Renal cortex interstitium (tissue), 11 donors: Measurements from ENCODE around the gene SETD3. TPM values are rescaled to one million over a fixed set of nuclear protein-coding genes. Genes with fewer than 3 reads are reported as not detected.

Experiments used
- DNase-seq, 11 donors: peaks; one replicate each; pipeline ENCODE4 v3.0.0-alpha.2; 2013; ENCODE audit warnings: low read depth in 9 of 11, low spot score in 4 of 11; ENCODE audit errors: extremely low read depth in 1 of 11
- polyA plus RNA-seq, 3 donors: library from polyadenylated mRNA; unstranded; fragments of 120-200 nt; gene quantifications; one replicate each; pipeline ENCODE4 v1.2.1, GENCODE V29; 2013; ENCODE audit not compliant: insufficient read length in 3 of 3

Gene SETD3
- polyA plus RNA-seq, 3 donors: 58.9 to 70.5 (median 65.5) TPM

DNA sequence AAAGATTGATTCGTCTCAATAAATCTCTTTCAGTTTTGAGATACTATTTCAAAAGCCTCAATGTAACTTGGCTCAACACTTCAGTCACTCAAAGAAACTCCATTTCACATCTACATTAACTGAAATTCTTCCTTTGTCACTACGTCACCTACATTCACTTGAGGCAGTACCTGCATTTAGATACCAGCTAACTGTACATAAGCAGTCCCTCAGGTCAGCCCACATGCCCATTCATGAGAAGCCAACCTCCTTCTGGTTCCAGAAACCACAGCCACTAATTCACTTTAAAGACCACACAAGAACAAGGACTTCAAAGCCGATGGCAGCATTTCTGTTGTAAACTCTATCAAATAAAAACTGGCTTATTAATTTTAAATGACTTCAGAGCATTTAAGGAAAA lies 43.0 kb downstream of the SETD3 start:
- no peak for DNase-seq

DNA sequence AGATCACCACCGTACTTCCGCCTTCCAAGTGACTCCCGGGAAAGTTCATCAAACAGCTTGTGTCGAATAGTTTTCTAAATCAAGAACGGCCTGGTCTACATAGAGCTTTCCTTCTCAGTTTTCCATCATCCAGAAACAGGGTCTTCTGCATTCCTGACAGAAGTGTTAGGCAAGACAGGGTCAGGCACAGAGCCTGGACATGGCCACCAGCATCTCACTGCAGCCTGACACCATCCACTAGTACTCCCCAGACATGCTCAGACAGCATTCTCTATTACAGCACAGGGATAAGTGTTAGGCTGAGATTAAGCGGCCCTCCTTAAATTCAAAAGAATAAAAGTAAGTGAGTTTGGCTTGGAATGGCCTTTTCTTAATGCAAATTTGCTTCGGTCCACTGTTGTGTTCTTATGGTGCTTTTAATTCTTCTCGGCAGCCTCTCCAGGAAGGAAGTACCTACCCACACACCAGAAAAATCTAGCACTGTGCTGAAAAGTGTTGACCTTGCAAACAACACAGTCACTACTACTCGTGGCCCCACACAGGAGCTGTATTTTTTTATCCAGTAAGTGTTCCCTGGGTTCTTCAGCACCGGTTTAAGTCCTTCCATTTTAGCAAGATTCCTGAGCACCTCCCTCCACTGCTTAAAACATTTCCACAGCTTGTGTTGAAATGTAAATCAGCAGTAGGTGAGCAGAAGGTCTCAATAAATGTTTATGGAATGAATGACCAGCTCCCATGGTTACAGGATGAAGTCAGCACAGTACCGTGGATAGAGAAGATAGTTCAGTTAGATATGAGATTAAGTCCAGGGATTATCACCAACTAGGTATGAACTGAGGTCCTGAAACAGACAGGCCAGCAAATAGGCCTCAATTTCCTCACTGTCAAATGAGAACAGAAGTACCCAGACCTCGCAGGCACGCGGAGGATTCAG lies 44.1 kb downstream of the SETD3 start:
- DNase-seq: no peak

DNA sequence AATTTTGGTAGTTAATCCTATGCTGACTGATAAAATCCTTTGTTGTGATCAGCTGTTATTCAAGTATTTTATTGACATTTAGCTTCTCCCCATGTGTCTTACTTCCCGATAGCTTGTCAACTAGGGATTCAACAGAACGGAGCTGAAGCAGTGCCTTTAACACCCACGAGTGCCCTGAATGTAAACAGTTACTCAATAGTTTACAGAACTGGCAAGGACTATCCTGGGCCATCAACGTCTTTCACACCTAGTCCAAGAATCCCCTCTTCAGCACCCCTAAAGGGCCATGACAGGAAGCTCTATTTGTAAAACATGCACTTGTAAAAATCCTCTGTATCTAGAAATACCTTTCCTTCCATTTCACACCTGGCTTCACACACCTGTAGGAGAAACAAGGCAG lies 45.3 kb downstream of the SETD3 start:
- no peak for DNase-seq

DNA sequence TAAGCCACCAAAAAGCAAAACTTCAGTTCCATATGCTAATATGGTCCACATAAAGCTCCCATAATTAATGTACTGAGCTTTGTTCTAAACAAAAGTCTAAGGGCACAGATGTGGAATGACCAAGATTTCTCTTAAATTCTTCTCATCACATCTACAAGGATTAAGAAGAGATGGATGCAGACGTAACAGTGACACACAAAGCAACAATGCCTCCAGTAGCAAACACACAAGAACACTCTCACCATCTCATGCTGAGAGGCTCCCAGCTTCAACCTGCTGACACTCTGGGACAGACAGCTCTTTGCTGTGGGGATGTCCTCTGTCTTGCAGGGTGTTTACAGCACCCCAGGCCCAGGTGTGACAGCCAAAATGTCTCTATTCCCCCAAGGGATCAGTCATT lies 48.2 kb downstream of the SETD3 start:
- DNase-seq: no peak

DNA sequence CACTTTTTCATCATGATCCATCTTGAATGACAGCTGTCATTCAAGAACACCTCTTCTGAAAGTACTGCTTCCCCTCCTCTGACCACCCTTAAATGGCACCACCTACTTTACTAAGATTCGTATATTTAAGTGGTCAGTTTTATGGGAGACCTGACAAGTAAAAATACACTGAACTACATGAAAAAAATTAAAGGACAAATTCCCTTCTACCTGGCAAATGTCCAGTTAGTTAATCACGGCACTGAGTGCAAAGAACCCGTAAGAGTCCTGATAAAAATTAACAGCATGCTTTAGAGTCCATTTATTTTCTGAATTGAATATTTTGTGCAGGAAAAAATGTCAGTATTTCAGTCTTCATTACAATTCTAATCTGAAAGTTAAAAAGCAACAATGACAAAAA lies 48.7 kb downstream of the SETD3 start:
- DNase-seq: peak in 1 of 11 donors; percentile 21

DNA sequence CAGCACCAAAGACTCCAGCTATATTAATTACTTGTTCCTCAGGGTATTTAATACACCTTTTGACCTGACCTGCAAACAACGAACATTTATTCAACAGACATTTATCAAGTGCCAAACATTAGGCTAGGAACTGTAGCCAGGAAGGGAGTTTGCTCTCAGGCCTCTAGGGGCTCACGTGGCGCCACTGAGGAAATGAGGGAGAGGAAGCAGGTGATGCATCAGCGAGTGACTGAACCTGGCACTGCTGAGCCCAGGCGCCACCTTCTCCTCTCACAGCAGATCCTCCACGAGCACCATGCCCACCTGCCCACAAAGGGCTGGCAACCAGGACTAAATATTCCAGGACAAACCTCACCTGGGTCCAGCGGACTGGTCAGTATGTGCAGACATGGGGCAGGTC lies 50.2 kb downstream of the SETD3 start:
- DNase-seq: no peak

DNA sequence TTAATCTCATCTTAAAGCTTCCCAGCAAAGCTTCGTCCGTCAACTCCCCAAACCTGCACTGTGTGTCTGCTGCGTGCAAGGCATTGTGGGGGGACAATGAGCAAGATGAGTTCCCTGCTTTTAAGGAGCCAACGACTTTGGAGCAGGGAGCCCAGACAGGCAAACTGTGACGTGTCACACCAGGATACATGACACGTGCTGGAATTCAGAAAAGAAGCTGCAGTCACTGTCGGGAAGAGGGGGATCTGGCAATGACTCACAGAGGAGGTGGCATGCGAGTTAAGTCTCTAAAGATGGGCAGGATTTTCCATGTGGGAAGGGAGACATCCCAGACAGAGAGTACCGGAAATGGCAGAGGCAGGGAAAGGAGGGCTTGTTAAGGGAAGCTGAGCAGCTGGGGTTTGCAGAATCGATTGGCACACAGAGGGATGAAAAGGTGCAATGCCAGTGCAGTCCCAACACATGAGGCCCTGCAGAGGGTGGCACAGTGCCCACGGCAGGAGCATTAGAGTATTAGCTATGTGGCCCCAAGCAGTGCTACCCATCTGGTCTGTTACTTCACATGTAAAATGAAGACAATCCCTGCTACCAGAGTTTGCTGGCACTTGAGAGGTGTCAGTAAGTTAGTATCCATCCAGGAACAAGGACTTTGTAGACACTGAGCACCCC lies 52.9 kb downstream of the SETD3 start:
- no peak for DNase-seq

DNA sequence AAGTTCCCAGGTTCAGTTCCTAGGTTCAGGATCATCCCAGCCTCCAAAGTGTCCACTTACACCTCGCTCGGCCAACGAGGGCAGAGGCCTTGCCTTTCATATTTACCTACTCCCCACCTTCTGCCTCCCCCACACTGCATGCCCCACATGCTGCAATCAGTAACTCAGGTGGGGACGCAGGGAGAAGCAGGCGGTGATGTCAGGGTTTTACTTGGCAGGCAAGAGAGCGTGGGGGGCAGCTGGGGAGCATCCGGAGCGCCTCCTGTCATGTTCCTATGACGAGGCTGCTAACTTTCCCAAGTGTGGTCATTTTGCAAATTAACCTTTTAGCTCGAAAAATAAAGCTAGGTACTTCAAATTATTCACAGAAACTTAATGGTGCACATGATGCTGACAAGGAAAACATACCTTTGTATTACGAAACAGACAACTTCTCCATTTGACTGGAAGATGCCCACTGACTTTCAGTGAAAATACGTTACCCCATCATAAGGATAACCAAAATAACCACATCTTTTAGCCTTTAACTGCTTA lies 53.8 kb downstream of the SETD3 start:
- no peak for DNase-seq

DNA sequence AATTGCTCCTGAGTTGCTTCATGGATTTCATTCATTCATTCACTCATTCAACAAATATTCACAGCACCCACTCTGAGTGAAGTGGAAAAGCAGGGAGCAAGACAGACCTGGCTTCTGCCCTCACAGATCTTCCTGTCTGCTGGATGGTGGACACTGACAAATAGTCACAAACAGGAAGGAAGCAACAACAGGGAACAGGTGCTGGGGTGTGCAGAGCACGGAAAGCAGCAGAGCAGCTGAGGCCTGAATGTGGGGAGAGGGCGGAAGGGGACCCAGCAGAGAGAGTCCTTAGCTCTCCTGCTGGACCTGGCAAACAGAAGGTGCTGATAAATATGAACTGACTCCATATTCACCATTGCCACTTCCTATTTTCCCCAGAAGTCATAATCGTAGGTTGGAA lies 54.4 kb downstream of the SETD3 start:
- no peak for DNase-seq

DNA sequence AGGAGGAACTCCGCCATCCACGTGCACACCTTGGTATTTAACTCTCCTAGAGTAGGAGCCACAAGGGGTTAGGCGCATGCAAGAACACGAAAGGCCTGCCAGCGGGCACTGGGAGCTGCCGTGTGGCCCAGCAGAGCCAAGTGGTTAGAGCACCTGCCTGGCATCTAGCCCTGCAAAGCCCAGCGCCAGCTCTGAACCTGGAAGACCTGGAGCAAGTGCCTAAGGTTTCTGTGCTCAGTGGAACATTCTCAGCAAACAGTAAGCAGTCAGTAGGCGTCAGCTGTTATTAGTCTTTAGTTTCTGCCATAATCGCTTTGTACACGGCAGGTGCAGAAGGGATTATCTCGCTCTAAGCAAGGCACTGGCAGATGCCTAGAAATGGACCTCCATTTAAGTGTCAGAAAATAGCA lies 55.4 kb downstream of the SETD3 start:
- DNase-seq: no peak

DNA sequence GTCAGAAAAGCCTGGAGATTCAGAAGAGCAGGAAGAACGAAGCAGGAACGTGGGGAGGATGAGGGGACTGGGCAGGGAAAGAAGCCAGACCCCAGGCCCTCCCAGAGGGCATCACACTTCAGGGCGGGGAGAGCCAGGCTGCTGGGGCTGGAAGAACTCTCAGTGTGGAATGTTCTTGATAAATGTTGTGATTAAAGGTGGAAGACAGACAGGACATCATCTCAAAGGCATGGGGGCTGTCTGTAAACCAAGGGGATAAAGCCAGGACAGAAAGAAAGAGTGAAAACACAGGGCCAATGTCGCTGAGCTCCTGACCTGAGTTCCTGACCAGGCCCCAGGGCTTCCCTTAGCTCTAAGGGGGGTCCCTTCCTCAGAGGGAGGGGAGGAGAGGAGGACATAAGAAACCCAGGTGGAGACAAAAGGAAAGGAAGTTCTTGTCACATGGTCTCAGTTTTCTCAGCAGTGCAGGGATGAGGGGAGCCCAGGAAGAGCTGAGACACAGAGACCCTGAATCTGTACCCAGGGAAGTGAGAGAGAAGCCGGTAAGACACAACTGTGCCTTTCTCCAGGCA lies 56.3 kb downstream of the SETD3 start:
- DNase-seq: no peak

DNA sequence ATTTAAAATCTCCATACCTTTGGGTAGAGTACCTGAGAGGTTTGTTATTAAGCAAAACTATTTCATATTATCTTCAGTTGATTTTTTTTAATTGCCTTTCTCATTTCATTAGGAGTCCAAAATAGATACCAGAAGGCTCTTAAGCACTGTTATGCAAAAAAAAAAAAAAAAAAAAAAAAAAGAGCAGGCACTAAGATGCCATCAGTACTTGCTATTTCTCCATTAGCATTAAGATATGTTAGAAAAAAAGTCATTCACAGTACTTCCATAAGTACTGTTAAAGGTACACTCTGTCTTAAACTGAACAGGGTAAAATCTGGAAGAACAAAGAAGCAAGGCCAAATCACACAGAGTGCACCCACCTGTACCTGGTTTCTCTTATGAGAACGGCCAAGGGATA lies 57.2 kb downstream of the SETD3 start:
- no peak for DNase-seq

DNA sequence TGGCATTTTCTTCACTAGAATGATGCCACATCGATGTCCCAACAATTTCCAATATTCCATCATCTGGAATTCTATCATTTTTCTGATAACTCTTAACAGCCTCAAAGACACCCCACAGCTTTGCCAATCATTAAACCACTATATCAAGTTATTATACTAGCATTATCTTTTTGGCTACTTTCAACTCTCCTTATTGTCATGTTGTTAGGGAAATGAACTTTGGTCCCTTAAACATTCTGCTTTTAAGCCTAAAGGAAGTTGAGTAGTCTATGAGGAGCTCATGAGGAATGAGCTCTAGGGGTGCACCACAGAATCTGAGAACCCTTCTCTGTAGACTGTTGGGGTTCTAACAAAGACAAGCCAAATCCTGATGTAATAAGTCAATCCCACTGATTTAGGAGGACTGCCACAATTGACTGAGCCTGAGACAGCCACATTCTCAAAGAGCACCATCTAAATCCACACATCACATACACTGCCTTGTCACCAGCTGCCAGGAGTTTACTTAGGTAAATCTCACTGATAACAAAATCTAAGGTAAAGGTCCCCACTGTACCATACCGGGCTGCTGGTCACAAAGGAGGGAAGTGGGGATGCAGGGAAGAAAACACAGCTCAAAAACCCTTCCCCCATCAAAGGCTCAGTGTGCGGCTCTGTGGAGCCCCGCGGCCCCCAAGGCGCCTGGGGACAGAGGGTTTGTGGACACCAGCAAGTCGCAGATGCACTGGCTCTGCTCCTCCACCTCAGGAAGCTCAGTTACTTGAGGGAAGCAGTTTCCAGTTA lies 58.2 kb downstream of the SETD3 start:
- no peak for DNase-seq

DNA sequence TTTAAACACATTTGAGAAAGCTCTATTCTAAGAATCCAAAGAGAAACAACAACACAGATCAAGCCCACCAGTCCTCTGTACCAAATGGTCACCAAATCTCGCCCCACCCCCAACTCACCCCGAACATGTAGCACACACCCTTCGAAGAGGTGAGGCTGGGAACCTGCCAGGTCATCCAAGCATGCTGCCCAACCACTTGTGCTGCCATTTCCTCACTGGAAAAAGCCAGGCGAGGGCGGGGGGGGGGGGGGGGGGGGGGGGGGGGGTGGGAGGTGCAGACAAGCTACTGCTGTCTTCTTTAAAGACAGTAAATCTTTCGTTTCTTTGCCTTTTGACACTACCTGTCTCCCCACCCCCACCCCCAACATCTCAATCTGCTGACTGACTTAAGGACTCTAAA lies 59.9 kb downstream of the SETD3 start:
- peak in 1 of 11 donors; percentile 48 for DNase-seq

DNA sequence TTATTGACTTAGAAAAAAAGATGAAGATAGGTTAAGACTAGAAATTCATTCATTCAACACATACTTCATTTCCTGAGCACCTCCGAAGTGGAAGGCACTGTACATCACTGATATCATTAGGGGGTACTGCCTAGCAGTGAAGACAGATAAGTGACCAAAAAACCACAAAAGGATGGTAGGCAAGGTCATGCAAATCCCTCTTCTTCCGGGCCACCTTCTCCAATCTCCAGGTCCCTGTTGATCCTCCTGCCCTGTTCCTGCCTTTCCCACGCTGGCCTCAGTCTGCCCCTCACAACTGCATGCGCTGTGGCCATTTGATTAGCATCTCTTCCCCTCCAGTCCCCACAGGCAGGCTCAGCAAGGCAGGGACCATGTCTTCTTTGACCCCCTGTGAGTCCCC lies 60.8 kb downstream of the SETD3 start:
- no peak for DNase-seq

DNA sequence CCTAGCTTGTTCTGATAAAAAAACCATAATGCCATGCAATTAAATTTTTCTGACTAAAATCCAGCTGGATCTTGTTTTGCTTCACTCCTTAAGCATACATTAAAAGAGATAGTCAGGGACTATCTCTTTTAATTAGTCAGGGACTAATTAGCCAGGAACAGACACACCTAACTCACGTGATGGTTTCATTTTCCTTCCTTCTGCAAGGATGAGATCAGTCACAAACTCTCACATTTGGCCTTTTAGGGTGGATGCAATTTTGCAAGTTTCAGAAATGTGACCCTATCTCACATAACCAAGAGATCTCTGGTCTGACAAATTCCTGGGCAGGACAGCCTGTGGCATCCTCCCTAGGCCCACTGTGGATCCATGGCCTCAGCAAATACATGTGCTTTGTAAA lies 62.4 kb downstream of the SETD3 start:
- DNase-seq: no peak

DNA sequence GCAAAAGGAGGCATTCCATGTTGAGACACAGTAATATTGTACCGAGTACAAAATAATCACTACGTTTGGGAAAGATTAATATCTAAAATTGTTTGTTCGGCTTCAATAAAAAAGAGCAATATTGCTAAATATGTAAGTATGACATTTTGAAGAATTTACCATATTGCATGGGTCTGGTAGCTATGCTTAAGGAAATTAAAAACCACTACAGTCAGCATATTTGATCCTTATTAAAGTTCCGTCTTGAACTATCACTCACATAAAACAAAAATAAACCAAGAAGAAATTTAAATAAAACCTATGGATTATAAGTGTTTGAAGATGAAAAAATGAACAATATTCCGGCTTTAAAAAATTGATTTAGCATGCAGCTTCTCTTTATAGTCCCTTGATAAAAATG lies 63.8 kb downstream of the SETD3 start:
- no peak for DNase-seq

DNA sequence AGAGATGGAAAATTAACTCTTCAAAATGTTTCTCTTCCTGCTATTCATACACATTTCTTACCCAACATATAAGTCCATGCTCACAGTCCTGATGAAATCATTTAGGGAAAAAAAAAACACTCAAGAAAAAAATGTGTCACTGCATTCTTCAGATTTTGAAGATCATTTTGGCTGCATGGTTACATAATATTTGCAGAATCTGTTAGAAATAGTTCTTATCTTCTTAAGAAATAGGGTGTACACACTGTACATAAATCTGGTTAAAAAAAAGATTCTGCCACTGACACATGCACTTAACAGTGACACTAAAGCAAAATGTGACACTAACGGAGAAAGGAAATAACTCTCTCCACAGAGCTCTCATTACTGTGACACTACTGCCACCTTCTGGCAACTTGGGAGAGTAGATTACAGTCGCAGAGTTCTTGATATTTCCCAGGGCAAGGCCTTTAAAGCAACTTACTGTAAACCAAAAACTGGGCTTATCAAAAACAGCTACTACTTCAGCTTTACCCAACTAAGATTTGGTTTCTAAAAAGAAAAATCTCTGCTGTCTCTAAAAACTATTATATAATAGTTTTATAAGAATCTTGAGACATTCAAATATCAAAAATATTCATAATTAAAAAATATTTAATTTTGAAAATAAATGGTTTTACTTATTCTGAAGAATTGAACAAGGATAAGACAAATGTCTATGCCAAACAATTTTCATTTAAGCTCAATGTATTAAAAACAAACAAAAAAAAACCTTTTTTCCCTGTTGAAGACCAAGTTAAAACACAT lies 65.0 kb downstream of the SETD3 start:
- peak; percentile 68 to 91 (median 81) for DNase-seq
